OCI-LY7 (cell line): ENCODE data around the gene HK3. TPM values are rescaled to one million over a fixed set of nuclear protein-coding genes. Genes with fewer than 3 reads are reported as not detected.
A peak's percentile ranks its signal among the peaks of the same experiment; 100 is the strongest.

Experiments
- BruUV-seq: library from RNA; stranded (reverse); fragments of 400-500 nt; replicated peaks from 2 replicates; lab custom pipeline; 2021; lab: Mats Ljungman, UMichigan
- CTCF ChIA-PET: fragments of 300-600 bp; sonication (Branson Sonifier 250); formaldehyde crosslinking; loops from one replicate; lab custom pipeline; 2022; ENCODE audit warnings: antibody characterized with exemption; ENCODE audit not compliant: unreplicated experiment; lab: Charles Lee
- POLR2A ChIA-PET: fragments of 300-600 bp; sonication (Branson Sonifier 250); formaldehyde crosslinking; loops from one replicate; lab custom pipeline; 2022; ENCODE audit warnings: antibody characterized with exemption; lab: Charles Lee
- DNase-seq: peaks from one replicate; pipeline ENCODE4 v3.0.0-alpha.2; 2015; ENCODE audit warnings: low spot score
- H2AFZ ChIP-seq: fragments of 200-600 bp; sonication (generic), shearing (Covaris generic); 2 replicates; pipeline ENCODE4 v1.6.1; 2014; ENCODE audit warnings: mild to moderate bottlenecking, antibody characterized with exemption, low read length, moderate library complexity
- H3K27ac ChIP-seq: fragments of 200-600 bp; sonication (generic); 2 replicates; pipeline ENCODE4 v1.5.1; 2014; ENCODE audit warnings: mixed run types, low read depth, mild to moderate bottlenecking, moderate library complexity, low read length, inconsistent platforms; ENCODE audit not compliant: poor library complexity, severe bottlenecking
- H3K36me3 ChIP-seq: fragments of 200-600 bp; sonication (generic); 2 replicates; pipeline ENCODE4 v1.6.1; 2014; ENCODE audit warnings: mild to moderate bottlenecking, antibody characterized with exemption, low read length, moderate library complexity, mixed read lengths; ENCODE audit not compliant: insufficient read depth
- H3K4me1 ChIP-seq: fragments of 200-600 bp; sonication (generic); 2 replicates; pipeline ENCODE4 v1.5.1; 2014; ENCODE audit warnings: mild to moderate bottlenecking, low read length; ENCODE audit not compliant: insufficient read depth, poor library complexity, severe bottlenecking
- H3K4me2 ChIP-seq: fragments of 200-600 bp; sonication (generic); 2 replicates; pipeline ENCODE4 v1.6.1; 2014; ENCODE audit warnings: mild to moderate bottlenecking, low read length
- H3K4me3 ChIP-seq: fragments of 200-600 bp; sonication (generic); 2 replicates; pipeline ENCODE4 v1.5.1; 2014; ENCODE audit warnings: mild to moderate bottlenecking, low read depth, low read length; ENCODE audit not compliant: poor library complexity, severe bottlenecking
- H3K79me2 ChIP-seq: fragments of 200-600 bp; sonication (generic); 2 replicates; pipeline ENCODE4 v1.6.1; 2016; ENCODE audit warnings: low read depth, mild to moderate bottlenecking, low read length, moderate library complexity, mixed read lengths; ENCODE audit not compliant: insufficient read depth
- H3K9me2 ChIP-seq: fragments of 200-600 bp; sonication (generic); 2 replicates; pipeline ENCODE4 v1.6.1; 2016; ENCODE audit warnings: mild to moderate bottlenecking, low read length, mixed read lengths; ENCODE audit not compliant: insufficient read depth
- H3K9me3 ChIP-seq: fragments of 200-600 bp; sonication (generic); 2 replicates; pipeline ENCODE4 v1.6.1; 2014; ENCODE audit warnings: mild to moderate bottlenecking, mixed run types, low read length, mixed read lengths
- H4K20me1 ChIP-seq: fragments of 200-600 bp; sonication (generic); 2 replicates; pipeline ENCODE4 v1.6.1; 2014; ENCODE audit warnings: mild to moderate bottlenecking, antibody characterized with exemption, low read length, moderate library complexity, mixed read lengths; ENCODE audit not compliant: insufficient read depth
- EZH2phosphoT487 ChIP-seq: fragments of 200-600 bp; sonication (generic); IDR thresholded peaks from 2 replicates; pipeline ENCODE4 v1.6.1; 2018; ENCODE audit warnings: low read depth, borderline replicate concordance, mild to moderate bottlenecking, mixed run types, antibody characterized with exemption, low read length, moderate library complexity, mixed read lengths
- intact Hi-C: fragments of 100-400 bp; cut with micrococcal nuclease; formaldehyde crosslinking; loops from one replicate; pipeline ENCODE4 v1.10.0; 2022; ENCODE audit not compliant: unreplicated experiment
- total RNA-seq, 2 experiments: library from RNA; depleted of rRNA in 1 of 2; stranded (reverse); fragments of >200 nt in 1 of 2; shearing (Covaris generic) in 1 of 2; gene quantifications; 2 replicates each; pipeline ENCODE4 v1.2.3, GENCODE V29; 2014 to 2022
- TF ChIP-seq, protein P1 (sequence below): fragments of 200-600 bp; sonication (generic); conservative IDR thresholded peaks from 2 replicates; pipeline ENCODE4 v1.5.1; 2014; ENCODE audit warnings: mild to moderate bottlenecking, antibody characterized with exemption, low read length, moderate library complexity, mixed read lengths

HK3 gene
- total RNA-seq, 2 experiments from 2014 or later = 0.38 TPM; not detected in 1

DNA sequence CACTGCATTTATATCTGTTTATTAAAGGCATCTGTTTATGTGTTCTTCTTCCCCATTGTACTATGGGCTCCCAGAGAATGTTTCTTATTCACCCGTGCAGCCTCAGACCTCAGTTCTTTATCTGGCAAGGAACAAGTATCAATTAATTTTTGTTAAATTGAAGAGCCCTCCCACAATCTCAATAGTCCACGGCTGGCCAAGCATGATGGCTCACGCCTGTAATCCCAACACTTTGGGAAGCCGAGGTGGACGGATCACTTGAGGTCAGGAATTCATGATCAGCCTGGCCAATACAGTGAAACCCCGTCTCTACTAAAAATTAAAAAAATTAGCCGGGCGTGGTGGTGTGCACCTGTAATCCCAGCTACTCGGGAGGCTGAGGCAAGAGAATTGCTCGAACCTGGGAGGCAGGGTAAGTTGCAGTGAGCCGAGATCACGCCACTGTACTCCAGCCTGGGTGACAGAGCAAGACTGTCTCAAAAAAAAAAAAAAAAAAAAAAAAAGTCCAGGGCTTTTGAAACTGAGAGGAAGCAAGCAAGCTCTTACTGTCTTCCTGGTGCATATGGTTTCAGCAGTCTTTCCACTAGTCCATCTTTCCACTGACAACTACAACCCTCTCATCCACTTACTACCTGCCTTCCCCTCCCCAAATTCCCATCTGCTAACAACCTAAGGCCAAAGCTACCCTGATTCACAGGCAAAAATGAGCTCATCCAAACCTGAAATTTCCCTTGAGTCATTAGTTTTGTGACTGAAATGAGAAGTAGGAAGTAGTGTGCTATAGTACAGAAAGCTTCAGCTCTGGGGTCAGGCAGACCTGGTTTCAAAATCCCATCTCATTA, 2.3 kb upstream of the HK3 start:
- H3K9me2 ChIP-seq = no peaks in the 10 kb centered on the region
- H3K36me3 ChIP-seq = peaks cover 55% of the 10 kb centered on the region
- no peaks in the 10 kb centered on the region for H4K20me1 ChIP-seq
- no peak overlapping the region for H3K27ac ChIP-seq
- no peaks in the 10 kb centered on the region for H3K4me1 ChIP-seq
- H3K4me2 ChIP-seq = no peak overlapping the region
- no peak overlapping the region for H3K4me3 ChIP-seq
- ChIA-PET POLR2A (interaction anchor here (0.6 to 0.7 kb wide), 4 partner anchors 72 to 443 kb away, joined by 3 to 6 read pairs (median 4); no protein-coding TSS in a partner anchor), CTCF (no interaction called here)
- TSS peak; percentile 23 for BruUV-seq
- no peak for DNase-seq
- no peaks in the 10 kb centered on the region for H3K79me2 ChIP-seq
- TF ChIP-seq, protein P1, sequence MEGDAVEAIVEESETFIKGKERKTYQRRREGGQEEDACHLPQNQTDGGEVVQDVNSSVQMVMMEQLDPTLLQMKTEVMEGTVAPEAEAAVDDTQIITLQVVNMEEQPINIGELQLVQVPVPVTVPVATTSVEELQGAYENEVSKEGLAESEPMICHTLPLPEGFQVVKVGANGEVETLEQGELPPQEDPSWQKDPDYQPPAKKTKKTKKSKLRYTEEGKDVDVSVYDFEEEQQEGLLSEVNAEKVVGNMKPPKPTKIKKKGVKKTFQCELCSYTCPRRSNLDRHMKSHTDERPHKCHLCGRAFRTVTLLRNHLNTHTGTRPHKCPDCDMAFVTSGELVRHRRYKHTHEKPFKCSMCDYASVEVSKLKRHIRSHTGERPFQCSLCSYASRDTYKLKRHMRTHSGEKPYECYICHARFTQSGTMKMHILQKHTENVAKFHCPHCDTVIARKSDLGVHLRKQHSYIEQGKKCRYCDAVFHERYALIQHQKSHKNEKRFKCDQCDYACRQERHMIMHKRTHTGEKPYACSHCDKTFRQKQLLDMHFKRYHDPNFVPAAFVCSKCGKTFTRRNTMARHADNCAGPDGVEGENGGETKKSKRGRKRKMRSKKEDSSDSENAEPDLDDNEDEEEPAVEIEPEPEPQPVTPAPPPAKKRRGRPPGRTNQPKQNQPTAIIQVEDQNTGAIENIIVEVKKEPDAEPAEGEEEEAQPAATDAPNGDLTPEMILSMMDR = no peak
- no peak for TF ChIP-seq EZH2phosphoT487
- H2AFZ ChIP-seq = no peak overlapping the region
- H3K9me3 ChIP-seq = no peaks in the 10 kb centered on the region
- intact Hi-C loops = no loop called here

DNA sequence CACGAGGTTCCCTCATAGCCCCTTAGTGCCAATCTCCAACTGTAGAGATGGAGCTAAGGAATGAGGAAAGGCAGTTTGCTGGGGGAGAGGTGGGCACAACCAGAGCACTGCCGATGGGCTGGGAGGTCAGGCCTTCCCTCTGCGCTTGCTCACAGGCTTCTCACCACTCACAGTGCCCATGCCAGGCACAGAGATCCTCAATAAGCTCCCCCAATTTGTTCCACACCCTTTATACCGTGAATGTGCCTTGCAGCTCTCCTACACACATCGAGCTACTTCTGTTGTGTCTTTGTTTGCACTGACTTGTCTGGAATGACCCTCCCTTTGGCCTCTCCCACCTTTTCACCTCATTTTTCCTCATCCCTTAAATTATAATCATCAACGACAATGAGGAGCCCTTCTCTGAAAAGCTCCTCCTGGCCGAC, 1.6 kb upstream of the HK3 start:
- H3K27ac ChIP-seq = no peak overlapping the region
- H3K4me1 ChIP-seq = no peaks in the 10 kb centered on the region
- intact Hi-C loops = no loop called here
- no TSS peak for BruUV-seq
- H3K4me2 ChIP-seq = no peak overlapping the region
- H3K36me3 ChIP-seq = peaks cover 48% of the 10 kb centered on the region
- POLR2A ChIA-PET = interaction anchor here (0.6 to 0.7 kb wide), 2 partner anchors 240 to 443 kb away, joined by 3 to 6 read pairs; no protein-coding TSS in a partner anchor
- H3K79me2 ChIP-seq = no peaks in the 10 kb centered on the region
- H3K9me3 ChIP-seq = no peaks in the 10 kb centered on the region
- H3K4me3 ChIP-seq = no peak overlapping the region
- no peak for TF ChIP-seq EZH2phosphoT487
- TF ChIP-seq, protein P1 = no peak
- H4K20me1 ChIP-seq = no peaks in the 10 kb centered on the region
- no peaks in the 10 kb centered on the region for H3K9me2 ChIP-seq
- DNase-seq = no peak
- CTCF ChIA-PET = no interaction called here
- H2AFZ ChIP-seq = no peak overlapping the region
